GM18526 (cell line): ENCODE data around the gene TNP2.

Experiments
- POLR2A ChIP-seq: IDR thresholded peaks from 3 replicates; pipeline ENCODE4 v1.6.1; 2011; ENCODE audit not compliant: insufficient read length; ENCODE audit errors: extremely low read depth

TNP2 gene

GRCh38 chr16:11272921-11273720, 4.0 kb upstream of the TNP2 start, which contains the start of gene PRM3:
TSS of gene PRM3 (minus strand) at chr16:11273629. CDS start at chr16:11273595, 34 bp downstream.
- no peak for TF ChIP-seq POLR2A

- no peak for TF ChIP-seq POLR2A
These were observed 3.4 kb upstream of the TNP2 start for GRCh38 chr16:11272484-11272883.

- no peak for TF ChIP-seq POLR2A
These were observed 2.5 kb upstream of the TNP2 start for GRCh38 chr16:11271610-11272009.

- TF ChIP-seq POLR2A, result no peak
These were observed 1.6 kb upstream of the TNP2 start for GRCh38 chr16:11270602-11271162.

GRCh38 chr16:11265124-11265523, 4.0 kb downstream of the TNP2 start:
- TF ChIP-seq POLR2A, result no peak

GRCh38 chr16:11264155-11264832, 4.8 kb downstream of the TNP2 start:
- no peak for TF ChIP-seq POLR2A

GRCh38 chr16:11263737-11264136, 5.4 kb downstream of the TNP2 start:
- TF ChIP-seq POLR2A, result no peak

- no peak for TF ChIP-seq POLR2A
These were observed 6.2 kb downstream of the TNP2 start for GRCh38 chr16:11262915-11263314.

GRCh38 chr16:11260596-11260966, 8.5 kb downstream of the TNP2 start:
- TF ChIP-seq POLR2A, result no peak

- TF ChIP-seq POLR2A, result no peak
These were observed 9.2 kb downstream of the TNP2 start for GRCh38 chr16:11259655-11260595.

- TF ChIP-seq POLR2A, result no peak
These were observed 10.3 kb downstream of the TNP2 start for GRCh38 chr16:11258553-11259492.

GRCh38 chr16:11257131-11257938, 11.8 kb downstream of the TNP2 start:
- no peak for TF ChIP-seq POLR2A

- TF ChIP-seq POLR2A, result no peak
These were observed 12.4 kb downstream of the TNP2 start for GRCh38 chr16:11256661-11257130.
